ENCODE results near the gene RIPOR3.
"Not testable (repeated sequence)": the region's sequence is repeated elsewhere in the genome, so short reads cannot be mapped to it uniquely, and the experiment has no call there.

RIPOR3 gene

GRCh38 chr20:50724851-50725723, 33.7 kb upstream of the RIPOR3 start:
- peak in 39 of 58 donors; percentile 4 to 72 (median 36) for DNase-seq

- no peak for DNase-seq
Measured at GRCh38 chr20:50724112-50724725, 32.9 kb upstream of the RIPOR3 start.

- no peak for DNase-seq
Measured at GRCh38 chr20:50723672-50724071, 32.3 kb upstream of the RIPOR3 start.

GRCh38 chr20:50722424-50723155, 31.2 kb upstream of the RIPOR3 start:
- no peak for DNase-seq

- peak in 13 of 58 donors; percentile 3 to 56 (median 12) for DNase-seq
Measured at GRCh38 chr20:50721881-50722281, 30.5 kb upstream of the RIPOR3 start.

- no peak for DNase-seq
Measured at GRCh38 chr20:50720582-50720981, 29.2 kb upstream of the RIPOR3 start.

GRCh38 chr20:50720026-50720425, 28.7 kb upstream of the RIPOR3 start:
- DNase-seq = no peak

- no peak for DNase-seq
Measured at GRCh38 chr20:50719328-50719727, 28.0 kb upstream of the RIPOR3 start.

- peak in 8 of 58 donors; percentile 2 to 21 (median 10) for DNase-seq
Measured at GRCh38 chr20:50717974-50718761, 26.8 kb upstream of the RIPOR3 start.

- no peak for DNase-seq
Measured at GRCh38 chr20:50717312-50717711, 26.0 kb upstream of the RIPOR3 start.

GRCh38 chr20:50716518-50716917, 25.2 kb upstream of the RIPOR3 start:
- no peak for DNase-seq

- no peak for DNase-seq
Measured at GRCh38 chr20:50715694-50716093, 24.4 kb upstream of the RIPOR3 start.

GRCh38 chr20:50714426-50714825, 23.1 kb upstream of the RIPOR3 start:
- DNase-seq = not testable (repeated sequence)

- DNase-seq = peak in 6 of 58 donors; percentile 4 to 25 (median 9)
Measured at GRCh38 chr20:50713657-50714101, 22.3 kb upstream of the RIPOR3 start.

- DNase-seq = no peak
Measured at GRCh38 chr20:50712771-50713656, 21.7 kb upstream of the RIPOR3 start.

- no peak for DNase-seq
Measured at GRCh38 chr20:50711113-50711825, 19.9 kb upstream of the RIPOR3 start.

GRCh38 chr20:50710492-50711063, 19.2 kb upstream of the RIPOR3 start:
- DNase-seq = no peak

GRCh38 chr20:50709636-50709973, 18.3 kb upstream of the RIPOR3 start:
- DNase-seq = no peak

All from anterior cingulate cortex (tissue), 58 donors.